Measurements from ENCODE around the gene DIAPH2. TPM values are rescaled to one million over a fixed set of nuclear protein-coding genes. Genes with fewer than 3 reads are reported as not detected.

The DIAPH2 gene
- total and polyA plus RNA-seq, 2 donors (not counting 1 experiment from before 2014, with no cell fraction given) = 16.8 to 18.5 TPM

GRCh38 chrX:96994093-96994492 lies 309.5 kb downstream of the DIAPH2 start:
- H4K20me1 ChIP-seq (ENCODE audit: control insufficient read depth, extremely low read depth, insufficient read depth, low read length) = no peaks in the 10 kb centered on the region
- no peak overlapping the region for H2AFZ ChIP-seq (ENCODE audit: low read length)
- no peaks in the 10 kb centered on the region for H3K36me3 ChIP-seq (ENCODE audit: control insufficient read depth, insufficient read depth, low read length)
- TF ChIP-seq CTCF (conservative IDR thresholded peaks at IDR 0.05 in 1 of 2, IDR thresholded peaks at IDR 0.05 in 1 of 2; ENCODE audit: low read depth in 1 of 2, low read length in 2 of 2) (no peak), EZH2 (IDR thresholded peaks at IDR 0.05; ENCODE audit: low read length, missing control alignments) (no peak)
- no peaks in the 10 kb centered on the region for H3K79me2 ChIP-seq (ENCODE audit: control insufficient read depth, insufficient read depth, low read length)
- no peak overlapping the region for H3K9ac ChIP-seq (ENCODE audit: insufficient read depth, low read length)
- no peak overlapping the region for H3K27ac ChIP-seq (ENCODE audit: insufficient read depth, low read length)
- no peaks in the 10 kb centered on the region for H3K27me3 ChIP-seq (ENCODE audit: control insufficient read depth, insufficient read depth, low read length)
- no peak overlapping the region for H3K4me2 ChIP-seq (ENCODE audit: extremely low read depth, insufficient read depth, low read length)
- H3K9me3 ChIP-seq (ENCODE audit: control insufficient read depth, insufficient read depth, low read depth, low read length) = no peaks in the 10 kb centered on the region
- no peak for DNase-seq (ENCODE audit: low read depth in 2 of 2)
- no peak overlapping the region for H3K4me3 ChIP-seq (replicated peaks in 1 of 4; ENCODE audit: control extremely low read depth in 1 of 4, insufficient read depth in 1 of 4, low read depth in 3 of 4, low read length in 4 of 4)
- H3K4me1 ChIP-seq (ENCODE audit: control insufficient read depth, extremely low read depth, insufficient read depth, low read length) = no peaks in the 10 kb centered on the region

- Histone ChIP-seq H2AFZ (ENCODE audit: low read length) (no peak overlapping the region), H3K4me2 (ENCODE audit: extremely low read depth, insufficient read depth, low read length) (no peak overlapping the region), H3K4me1 (ENCODE audit: control insufficient read depth, extremely low read depth, insufficient read depth, low read length) (no peaks in the 10 kb centered on the region), H3K9ac (ENCODE audit: insufficient read depth, low read length) (no peak overlapping the region), H3K79me2 (ENCODE audit: control insufficient read depth, insufficient read depth, low read length) (no peaks in the 10 kb centered on the region), H3K36me3 (ENCODE audit: control insufficient read depth, insufficient read depth, low read length) (no peaks in the 10 kb centered on the region), H3K27ac (ENCODE audit: insufficient read depth, low read length) (no peak overlapping the region), H3K4me3 (replicated peaks in 1 of 4; ENCODE audit: control extremely low read depth in 1 of 4, insufficient read depth in 1 of 4, low read depth in 3 of 4, low read length in 4 of 4) (no peak overlapping the region), H3K27me3 (ENCODE audit: control insufficient read depth, insufficient read depth, low read length) (no peaks in the 10 kb centered on the region), H3K9me3 (ENCODE audit: control insufficient read depth, insufficient read depth, low read depth, low read length) (no peaks in the 10 kb centered on the region), H4K20me1 (ENCODE audit: control insufficient read depth, extremely low read depth, insufficient read depth, low read length) (no peaks in the 10 kb centered on the region)
- TF ChIP-seq CTCF (conservative IDR thresholded peaks at IDR 0.05 in 1 of 2, IDR thresholded peaks at IDR 0.05 in 1 of 2; ENCODE audit: low read depth in 1 of 2, low read length in 2 of 2) (no peak), EZH2 (IDR thresholded peaks at IDR 0.05; ENCODE audit: low read length, missing control alignments) (no peak)
- no peak for DNase-seq (ENCODE audit: low read depth in 2 of 2)
These were observed 312.6 kb downstream of the DIAPH2 start for GRCh38 chrX:96997196-96997595.

GRCh38 chrX:97000682-97001368 lies 316.2 kb downstream of the DIAPH2 start:
- H3K27ac ChIP-seq (ENCODE audit: insufficient read depth, low read length) = no peak overlapping the region
- no peak for TF ChIP-seq CTCF (conservative IDR thresholded peaks at IDR 0.05 in 1 of 2, IDR thresholded peaks at IDR 0.05 in 1 of 2; ENCODE audit: low read depth in 1 of 2, low read length in 2 of 2)
- TF ChIP-seq EZH2 (IDR thresholded peaks at IDR 0.05; ENCODE audit: low read length, missing control alignments) = no peak

More at GRCh38 chrX:97000682-97001368, 316.2 kb downstream of the DIAPH2 start:
- Histone ChIP-seq H2AFZ (ENCODE audit: low read length) (no peak overlapping the region), H4K20me1 (ENCODE audit: control insufficient read depth, extremely low read depth, insufficient read depth, low read length) (no peaks in the 10 kb centered on the region), H3K4me3 (replicated peaks in 1 of 4; ENCODE audit: control extremely low read depth in 1 of 4, insufficient read depth in 1 of 4, low read depth in 3 of 4, low read length in 4 of 4) (no peak overlapping the region), H3K27me3 (ENCODE audit: control insufficient read depth, insufficient read depth, low read length) (no peaks in the 10 kb centered on the region), H3K4me2 (ENCODE audit: extremely low read depth, insufficient read depth, low read length) (no peak overlapping the region), H3K79me2 (ENCODE audit: control insufficient read depth, insufficient read depth, low read length) (no peaks in the 10 kb centered on the region), H3K4me1 (ENCODE audit: control insufficient read depth, extremely low read depth, insufficient read depth, low read length) (no peaks in the 10 kb centered on the region), H3K9me3 (ENCODE audit: control insufficient read depth, insufficient read depth, low read depth, low read length) (no peaks in the 10 kb centered on the region), H3K9ac (ENCODE audit: insufficient read depth, low read length) (no peak overlapping the region), H3K36me3 (ENCODE audit: control insufficient read depth, insufficient read depth, low read length) (no peaks in the 10 kb centered on the region)
- DNase-seq (ENCODE audit: low read depth in 2 of 2) = no peak

Data from fibroblast of lung (primary cell).